ENCODE measurements around the gene ELOVL2.

Gene ELOVL2

GRCh38 chr6:11058406-11058805, 14.3 kb upstream of the ELOVL2 start:
- FAIRE-seq (no peak), DNase-seq (ENCODE audit: low spot score) (no peak)

- DNase-seq (ENCODE audit: low spot score) (no peak), FAIRE-seq (no peak)
These were observed 12.8 kb upstream of the ELOVL2 start for GRCh38 chr6:11056871-11057270.

- FAIRE-seq = peak; percentile 28
- no peak for DNase-seq (ENCODE audit: low spot score)
These were observed 11.1 kb upstream of the ELOVL2 start for GRCh38 chr6:11055127-11055627.

GRCh38 chr6:11054722-11055121, 10.6 kb upstream of the ELOVL2 start:
- no peak for FAIRE-seq
- no peak for DNase-seq (ENCODE audit: low spot score)

- FAIRE-seq = no peak
- no peak for DNase-seq (ENCODE audit: low spot score)
These were observed 9.2 kb upstream of the ELOVL2 start for GRCh38 chr6:11053307-11053706.

GRCh38 chr6:11050731-11051130, 6.6 kb upstream of the ELOVL2 start:
- DNase-seq (ENCODE audit: low spot score) = peak; percentile 52
- FAIRE-seq = no peak

- DNase-seq (ENCODE audit: low spot score) (no peak), FAIRE-seq (no peak)
These were observed 635 bp upstream of the ELOVL2 start for GRCh38 chr6:11044712-11045167.

GRCh38 chr6:11043378-11043960, 636 bp downstream of the ELOVL2 start:
- no peak for FAIRE-seq
- peak; percentile 58 for DNase-seq (ENCODE audit: low spot score)

GRCh38 chr6:11042750-11043377, 1.2 kb downstream of the ELOVL2 start:
- FAIRE-seq = no peak
- no peak for DNase-seq (ENCODE audit: low spot score)

- FAIRE-seq = no peak
- no peak for DNase-seq (ENCODE audit: low spot score)
These were observed 1.9 kb downstream of the ELOVL2 start for GRCh38 chr6:11042025-11042749.

GRCh38 chr6:11040134-11040533, 4.0 kb downstream of the ELOVL2 start:
- FAIRE-seq = no peak
- DNase-seq (ENCODE audit: low spot score) = no peak

GRCh38 chr6:11039040-11039439, 5.1 kb downstream of the ELOVL2 start:
- FAIRE-seq (no peak), DNase-seq (ENCODE audit: low spot score) (no peak)

- no peak for FAIRE-seq
- no peak for DNase-seq (ENCODE audit: low spot score)
These were observed 7.1 kb downstream of the ELOVL2 start for GRCh38 chr6:11036977-11037430.

GRCh38 chr6:11036351-11036740, 7.8 kb downstream of the ELOVL2 start:
- no peak for FAIRE-seq

GRCh38 chr6:11035616-11036350, 8.3 kb downstream of the ELOVL2 start:
- FAIRE-seq (no peak), DNase-seq (ENCODE audit: low spot score) (no peak)

More at GRCh38 chr6:11036351-11036740, 7.8 kb downstream of the ELOVL2 start:
- DNase-seq (ENCODE audit: low spot score) = no peak

GRCh38 chr6:11033825-11034224, 10.3 kb downstream of the ELOVL2 start:
- DNase-seq (ENCODE audit: low spot score) = peak; percentile 36
- no peak for FAIRE-seq

- no peak for DNase-seq (ENCODE audit: low spot score)
- FAIRE-seq = no peak
These were observed 13.2 kb downstream of the ELOVL2 start for GRCh38 chr6:11030904-11031303.

GRCh38 chr6:11028959-11029358, 15.1 kb downstream of the ELOVL2 start:
- FAIRE-seq (no peak), DNase-seq (ENCODE audit: low spot score) (no peak)

GRCh38 chr6:11027565-11028110, 16.5 kb downstream of the ELOVL2 start:
- FAIRE-seq (no peak), DNase-seq (ENCODE audit: low spot score) (no peak)

GRCh38 chr6:11025921-11026635, 18.0 kb downstream of the ELOVL2 start:
- no peak for FAIRE-seq
- no peak for DNase-seq (ENCODE audit: low spot score)

- DNase-seq (ENCODE audit: low spot score) = no peak
- FAIRE-seq = no peak
These were observed 19.0 kb downstream of the ELOVL2 start for GRCh38 chr6:11025130-11025529.
